Brain microvascular endothelial cell (primary cell): ENCODE data around the gene ARHGAP26.
A peak's percentile ranks its signal among the peaks of the same experiment; 100 is the strongest.

Experiments
- DNase-seq: peaks from one replicate; pipeline ENCODE4 v3.0.0-alpha.2; 2020
- H3K27ac ChIP-seq: fragments of 250-450 bp; sonication (Bioruptor Pico); 2 replicates; pipeline ENCODE4 v1.5.1; 2020; ENCODE audit warnings: mild to moderate bottlenecking, moderate library complexity
- H3K27me3 ChIP-seq: fragments of 250-450 bp; sonication (Bioruptor Pico); replicated peaks from 2 replicates; pipeline ENCODE4 v1.5.1; 2020; ENCODE audit warnings: mild to moderate bottlenecking
- H3K36me3 ChIP-seq: fragments of 250-450 bp; sonication (Bioruptor Pico); replicated peaks from 2 replicates; pipeline ENCODE4 v1.5.1; 2020; ENCODE audit warnings: mild to moderate bottlenecking
- H3K4me3 ChIP-seq: 2 replicates; pipeline ENCODE4 v1.5.1; 2011; ENCODE audit warnings: low read depth, mild to moderate bottlenecking, control low read depth, low read length, moderate library complexity
- CTCF ChIP-seq: IDR thresholded peaks from 2 replicates; pipeline ENCODE4 v1.5.1; 2011; ENCODE audit warnings: low read depth, mild to moderate bottlenecking, moderate library complexity, low read length, control low read depth, inconsistent platforms; ENCODE audit errors: missing control alignments
- in situ Hi-C: cut with HindIII; loops from 2 replicates; pipeline ENCODE4 v1.10.0; 2017; ENCODE audit warnings: low sequenced_read_pairs, low pct_ligation_motif_present

ARHGAP26 gene

GRCh38 chr5:143170104-143170503 is 399.9 kb downstream of the ARHGAP26 start:
- Histone ChIP-seq H3K36me3 (no peaks in the 10 kb centered on the region), H3K27ac (no peak overlapping the region), H3K4me3 (no peak overlapping the region), H3K27me3 (no peaks in the 10 kb centered on the region)
- in situ Hi-C loops, result no loop called here
- DNase-seq, result no peak
- TF ChIP-seq CTCF, result no peak

GRCh38 chr5:143170977-143171376 is 400.8 kb downstream of the ARHGAP26 start:
- no peak overlapping the region for H3K27ac ChIP-seq
- H3K4me3 ChIP-seq, result no peak overlapping the region
- H3K27me3 ChIP-seq, result no peaks in the 10 kb centered on the region
- no peak for TF ChIP-seq CTCF
- no peak for DNase-seq
- in situ Hi-C loops, result no loop called here
- no peaks in the 10 kb centered on the region for H3K36me3 ChIP-seq

GRCh38 chr5:143172739-143173138 is 402.6 kb downstream of the ARHGAP26 start:
- H3K27me3 ChIP-seq, result no peaks in the 10 kb centered on the region
- no peaks in the 10 kb centered on the region for H3K36me3 ChIP-seq
- H3K27ac ChIP-seq, result no peak overlapping the region
- H3K4me3 ChIP-seq, result no peak overlapping the region
- in situ Hi-C loops, result no loop called here
- TF ChIP-seq CTCF, result no peak
- no peak for DNase-seq

- Histone ChIP-seq H3K4me3 (no peak overlapping the region), H3K36me3 (no peaks in the 10 kb centered on the region), H3K27me3 (no peaks in the 10 kb centered on the region), H3K27ac (no peak overlapping the region)
- no peak for TF ChIP-seq CTCF
- no peak for DNase-seq
- in situ Hi-C loops, result no loop called here
These were observed 403.1 kb downstream of the ARHGAP26 start for GRCh38 chr5:143173139-143173889.

- Histone ChIP-seq H3K27ac (peak overlapping the region; percentile 22), H3K36me3 (no peaks in the 10 kb centered on the region), H3K4me3 (no peak overlapping the region), H3K27me3 (no peaks in the 10 kb centered on the region)
- TF ChIP-seq CTCF, result no peak
- no peak for DNase-seq
- in situ Hi-C loops, result no loop called here
These were observed 404.7 kb downstream of the ARHGAP26 start for GRCh38 chr5:143174714-143175398.
